GM12801 (cell line): ENCODE data around the gene UBE2J1.

Source experiments
- TF ChIP-seq, protein P1 (sequence below): IDR thresholded peaks from one replicate; pipeline ENCODE4 v1.5.1; 2011; ENCODE audit warnings: control low read depth; ENCODE audit not compliant: insufficient read length; ENCODE audit errors: extremely low read depth

UBE2J1 gene

DNA sequence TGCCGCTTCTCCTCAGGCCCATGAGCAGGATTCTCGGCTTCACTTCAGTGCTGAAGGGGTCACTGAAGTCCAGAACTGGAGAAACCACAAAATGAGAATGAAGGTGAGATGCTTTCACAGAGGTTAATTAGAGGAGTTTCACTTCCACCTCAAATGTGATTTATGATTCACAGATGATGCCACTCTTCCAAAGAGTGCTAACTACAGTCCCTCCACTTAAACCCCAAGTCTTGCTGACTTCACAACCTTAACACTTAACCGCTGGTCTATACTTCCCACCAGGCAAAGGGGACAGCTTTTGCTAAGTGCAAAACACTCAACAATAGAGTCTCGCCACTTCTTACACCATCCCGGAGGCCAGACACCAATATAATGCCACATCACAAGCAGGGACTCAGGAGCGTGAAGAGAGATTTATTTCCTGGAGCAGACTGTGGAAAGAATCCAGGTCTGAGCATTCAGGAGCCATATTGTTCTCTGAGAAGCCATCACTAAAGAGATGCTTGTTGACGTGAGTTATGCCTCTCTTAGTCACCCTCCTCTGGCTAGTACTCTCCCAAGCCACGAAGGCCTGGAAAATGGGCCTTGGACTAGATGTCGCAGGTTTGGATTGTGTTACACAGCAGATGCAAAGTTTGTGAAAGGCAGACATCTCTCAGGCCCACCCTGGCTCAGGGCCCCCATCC is 35.1 kb upstream of the UBE2J1 start:
- TF ChIP-seq, protein P1, sequence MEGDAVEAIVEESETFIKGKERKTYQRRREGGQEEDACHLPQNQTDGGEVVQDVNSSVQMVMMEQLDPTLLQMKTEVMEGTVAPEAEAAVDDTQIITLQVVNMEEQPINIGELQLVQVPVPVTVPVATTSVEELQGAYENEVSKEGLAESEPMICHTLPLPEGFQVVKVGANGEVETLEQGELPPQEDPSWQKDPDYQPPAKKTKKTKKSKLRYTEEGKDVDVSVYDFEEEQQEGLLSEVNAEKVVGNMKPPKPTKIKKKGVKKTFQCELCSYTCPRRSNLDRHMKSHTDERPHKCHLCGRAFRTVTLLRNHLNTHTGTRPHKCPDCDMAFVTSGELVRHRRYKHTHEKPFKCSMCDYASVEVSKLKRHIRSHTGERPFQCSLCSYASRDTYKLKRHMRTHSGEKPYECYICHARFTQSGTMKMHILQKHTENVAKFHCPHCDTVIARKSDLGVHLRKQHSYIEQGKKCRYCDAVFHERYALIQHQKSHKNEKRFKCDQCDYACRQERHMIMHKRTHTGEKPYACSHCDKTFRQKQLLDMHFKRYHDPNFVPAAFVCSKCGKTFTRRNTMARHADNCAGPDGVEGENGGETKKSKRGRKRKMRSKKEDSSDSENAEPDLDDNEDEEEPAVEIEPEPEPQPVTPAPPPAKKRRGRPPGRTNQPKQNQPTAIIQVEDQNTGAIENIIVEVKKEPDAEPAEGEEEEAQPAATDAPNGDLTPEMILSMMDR: no peak

DNA sequence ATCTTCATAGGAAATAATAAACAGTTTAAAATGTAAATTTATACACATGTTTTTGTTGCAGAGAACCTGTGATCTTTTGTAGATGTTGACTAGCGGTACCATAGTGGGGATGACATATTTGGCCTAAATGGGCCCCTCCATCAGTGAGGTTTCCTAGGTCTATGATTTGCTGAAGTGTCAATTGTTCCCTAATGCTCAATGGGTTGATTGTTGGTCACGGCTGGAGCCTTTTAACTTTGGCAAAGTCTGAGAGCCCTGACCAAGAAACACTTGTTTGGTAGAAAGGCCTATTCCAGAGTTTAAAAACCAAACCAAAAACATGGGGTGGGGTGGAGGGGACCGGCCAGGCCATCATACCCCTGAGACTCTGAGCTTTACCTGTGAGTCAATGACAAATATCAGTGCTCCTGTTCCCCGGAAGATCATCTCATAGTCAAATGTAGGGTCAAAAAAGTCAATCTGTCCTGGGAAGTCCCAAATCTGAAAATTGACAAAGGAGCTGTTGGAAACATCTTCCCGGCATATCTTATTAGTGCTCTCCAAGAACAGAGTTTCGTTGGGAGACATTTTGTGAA is 34.5 kb upstream of the UBE2J1 start:
- TF ChIP-seq, protein P1: no peak

DNA sequence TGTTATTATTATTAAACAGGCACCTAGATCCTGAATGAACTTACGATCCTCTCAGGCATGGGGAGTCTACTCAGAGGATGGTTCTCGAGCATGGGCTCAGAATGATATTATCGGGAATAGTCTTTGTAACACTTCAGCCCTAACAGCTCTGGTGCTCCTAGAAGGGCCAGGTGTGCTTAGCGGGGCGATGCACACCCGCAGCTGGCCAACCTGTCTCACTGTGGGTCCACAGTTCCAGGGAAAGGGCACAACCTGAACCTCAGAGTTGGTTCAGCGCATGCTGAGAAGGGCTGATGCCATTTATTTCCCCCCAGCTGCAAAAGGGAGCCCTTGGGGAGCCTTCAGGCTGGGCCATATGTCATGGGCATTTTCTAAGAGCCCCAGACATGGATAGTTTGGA is 33.3 kb upstream of the UBE2J1 start:
- TF ChIP-seq, protein P1: no peak

DNA sequence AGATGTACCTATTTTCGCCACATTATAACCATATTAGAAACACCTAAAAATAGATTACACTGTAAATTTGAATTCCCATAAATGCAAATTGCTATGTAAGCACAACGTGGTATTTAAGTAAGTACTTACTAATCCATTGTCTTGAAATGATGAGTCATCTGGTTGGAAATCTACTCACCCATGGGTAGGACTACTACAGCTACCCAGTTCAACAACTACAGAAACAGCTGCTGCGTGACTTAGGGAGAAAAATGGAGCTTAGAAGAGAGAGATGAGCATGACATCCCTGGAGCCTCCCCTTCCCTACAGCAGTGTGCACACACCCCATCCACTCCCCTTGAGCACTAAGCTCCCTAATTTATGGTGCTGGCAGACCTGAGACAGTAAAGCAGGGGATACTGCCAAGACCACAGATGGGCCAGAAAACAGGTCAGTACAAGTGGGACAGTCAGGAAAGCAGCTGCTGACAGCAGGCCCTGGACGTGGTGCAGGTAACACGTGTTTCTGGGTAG is 32.7 kb upstream of the UBE2J1 start:
- TF ChIP-seq, protein P1: no peak

DNA sequence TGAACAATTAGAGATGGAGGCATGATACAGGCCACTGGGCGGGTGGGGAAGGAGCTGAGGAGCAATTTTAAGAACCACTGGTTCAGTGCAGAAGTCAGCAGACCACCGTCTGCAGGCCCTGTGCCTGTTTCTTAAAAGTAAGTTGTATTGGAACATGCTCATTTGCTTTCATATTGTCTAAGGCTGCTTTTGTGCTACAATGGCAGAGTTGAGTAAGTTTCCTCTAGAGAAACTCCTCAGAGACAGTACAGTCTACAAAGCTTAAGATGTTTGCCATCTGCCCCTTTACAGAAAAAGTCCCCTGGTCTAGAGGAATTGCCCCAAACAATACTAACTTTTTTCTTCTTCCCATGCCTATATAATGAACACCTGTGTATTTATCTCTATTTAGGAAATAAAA is 28.5 kb upstream of the UBE2J1 start:
- TF ChIP-seq, protein P1: no peak

DNA sequence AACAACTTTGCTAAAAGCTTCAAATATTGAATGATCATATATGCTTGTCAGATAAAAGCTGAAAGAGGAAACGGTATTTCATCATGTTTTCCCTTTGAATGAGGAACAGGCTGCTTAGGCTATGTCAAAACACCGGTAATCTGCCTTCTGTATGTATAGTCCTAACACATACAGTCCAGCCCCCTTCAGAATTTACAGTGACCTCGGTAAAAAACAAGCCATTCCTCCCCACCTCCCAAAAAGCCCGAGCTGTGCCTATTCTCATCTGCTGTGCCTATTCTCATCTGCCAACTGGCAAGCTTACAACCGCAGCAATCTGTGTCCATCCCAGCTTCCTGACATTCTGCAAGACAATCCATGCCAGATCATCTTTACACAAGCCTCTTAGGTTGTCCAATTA is 26.8 kb upstream of the UBE2J1 start:
- TF ChIP-seq, protein P1: no peak

DNA sequence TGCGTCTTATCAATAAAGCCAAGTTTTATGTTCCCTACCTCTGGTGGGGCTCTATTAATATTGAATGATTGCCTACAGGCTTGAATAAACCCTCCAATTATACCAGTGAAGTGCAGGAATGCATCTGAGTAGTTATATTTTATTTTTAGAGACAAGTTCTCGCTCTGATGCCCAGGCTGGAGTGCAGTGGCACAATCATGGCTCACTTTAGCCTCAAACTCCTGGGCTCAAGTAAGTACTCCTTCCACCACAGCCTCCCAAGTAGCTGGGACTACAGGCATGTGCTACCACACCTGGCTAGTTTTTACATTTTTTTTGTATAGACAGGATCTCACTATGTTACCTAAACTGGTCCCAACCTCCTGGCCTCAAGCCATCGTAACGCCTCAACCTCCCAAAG is 26.1 kb upstream of the UBE2J1 start:
- TF ChIP-seq, protein P1: no peak
